ENCODE measurements around the gene RNF11.
"Not testable (repeated sequence)": the region's sequence is repeated elsewhere in the genome, so short reads cannot be mapped to it uniquely, and the experiment has no call there.

The RNF11 gene

GRCh38 chr1:51242546-51242945, 6.5 kb downstream of the RNF11 start:
- no peak for DNase-seq (ENCODE audit: low spot score)
- no peak for TF ChIP-seq CTCF (conservative IDR thresholded peaks at IDR 0.05; ENCODE audit: low read depth)

GRCh38 chr1:51247022-51247421, 10.9 kb downstream of the RNF11 start:
- POLR2A ChIA-PET (ENCODE audit: low non-redundant PET), result interaction anchor here (0.7 to 1.1 kb wide), 2 partner anchors 14 to 804 kb away, joined by 3 to 9 read pairs; no protein-coding TSS in a partner anchor
- H3K27ac ChIP-seq, result no peak overlapping the region
- CTCF ChIA-PET, result interaction anchor here (0.7 kb wide), 1 partner anchor 285 kb away, joined by 3 read pairs; no protein-coding TSS in a partner anchor
- no peak for DNase-seq (ENCODE audit: low spot score)
- TF ChIP-seq CTCF (conservative IDR thresholded peaks at IDR 0.05; ENCODE audit: low read depth), result no peak

More at GRCh38 chr1:51242546-51242945, 6.5 kb downstream of the RNF11 start:
- H3K27ac ChIP-seq, result no peak overlapping the region
- ChIA-PET POLR2A (ENCODE audit: low non-redundant PET) (no interaction called here), CTCF (interaction anchor here (0.8 kb wide), 1 partner anchor 54 kb away, joined by 5 read pairs; no protein-coding TSS in a partner anchor)

DNA sequence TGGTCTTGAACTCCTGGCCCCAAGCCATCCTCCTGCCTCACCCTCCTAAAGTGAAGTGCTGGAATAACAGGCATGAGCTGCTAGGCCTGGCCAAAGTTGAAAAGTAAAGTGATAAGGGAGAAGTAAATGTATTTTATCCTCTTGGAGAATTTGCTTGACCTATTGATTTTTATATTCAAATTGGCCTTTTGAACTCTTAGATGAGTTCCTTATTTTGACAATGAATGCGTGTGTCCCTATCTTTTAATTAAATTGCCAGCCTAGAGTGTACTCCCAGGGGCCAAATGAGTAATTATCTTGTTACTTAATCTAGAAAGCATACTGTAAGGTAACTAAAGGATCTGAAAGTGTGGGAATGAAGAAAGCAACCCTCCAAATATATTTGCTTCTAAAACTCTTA, 11.4 kb downstream of the RNF11 start:
- no peak for TF ChIP-seq CTCF (conservative IDR thresholded peaks at IDR 0.05; ENCODE audit: low read depth)
- no peak for DNase-seq (ENCODE audit: low spot score)
- ChIA-PET CTCF (interaction anchor here (0.6 to 0.7 kb wide), 3 partner anchors 9 to 285 kb away, joined by 3 to 4 read pairs (median 3); no protein-coding TSS in a partner anchor), POLR2A (ENCODE audit: low non-redundant PET) (interaction anchor here (0.7 to 1.1 kb wide), 2 partner anchors 13 to 804 kb away, joined by 3 to 9 read pairs; no protein-coding TSS in a partner anchor)
- H3K27ac ChIP-seq, result no peak overlapping the region

GRCh38 chr1:51249445-51249844, 13.4 kb downstream of the RNF11 start:
- CTCF ChIA-PET, result no interaction called here
- POLR2A ChIA-PET (ENCODE audit: low non-redundant PET), result no interaction called here
- DNase-seq (ENCODE audit: low spot score), result no peak
- H3K27ac ChIP-seq, result no peak overlapping the region
- no peak for TF ChIP-seq CTCF (conservative IDR thresholded peaks at IDR 0.05; ENCODE audit: low read depth)

- DNase-seq (ENCODE audit: low spot score); POLR2A ChIA-PET (ENCODE audit: low non-redundant PET); H3K27ac ChIP-seq; CTCF ChIA-PET: not testable (repeated sequence)
Observed at GRCh38 chr1:51250729-51251128, 14.7 kb downstream of the RNF11 start.

- CTCF ChIA-PET; DNase-seq (ENCODE audit: low spot score); POLR2A ChIA-PET (ENCODE audit: low non-redundant PET); H3K27ac ChIP-seq: not testable (repeated sequence)
Observed at GRCh38 chr1:51251165-51251564, 15.1 kb downstream of the RNF11 start.

- DNase-seq (ENCODE audit: low spot score), result no peak
- no peak for TF ChIP-seq CTCF (conservative IDR thresholded peaks at IDR 0.05; ENCODE audit: low read depth)
- ChIA-PET POLR2A (ENCODE audit: low non-redundant PET) (no interaction called here), CTCF (interaction anchor here (0.7 kb wide), 1 partner anchor 9 kb away, joined by 5 read pairs; no protein-coding TSS in a partner anchor)
- H3K27ac ChIP-seq, result 0 out of 2 replicates have a peak overlapping the region, but pooled peaks have one; percentile 11
Observed at GRCh38 chr1:51252366-51252765, 16.3 kb downstream of the RNF11 start.
